Activated naive CD8-positive, alpha-beta T cell treated with anti-CD3 and anti-CD28 coated beads, Interleukin-2, amount 10 ng/mL, durations not matched to agents 7 days and 5 days (primary cell): ENCODE measurements around the gene FOXD1. TPM values are rescaled to one million over a fixed set of nuclear protein-coding genes. Genes with fewer than 3 reads are reported as not detected.
"Not testable (repeated sequence)": the region's sequence is repeated elsewhere in the genome, so short reads cannot be mapped to it uniquely, and the experiment has no call there.

ENCODE experiments used
- ATAC-seq: fragments of 150-1000 bp; cut with Tn5 transposase; one replicate; pipeline ENCODE4 v1.10.0; 2021; ENCODE audit warnings: low read depth, moderate library complexity
- POLR2A ChIA-PET: fragments of 350-600 bp; sonication (Branson Sonifier 250); formaldehyde crosslinking; loops from one replicate; lab custom pipeline; 2021; ENCODE audit warnings: antibody characterized with exemption; lab: Charles Lee
- DNase-seq: peaks from one replicate; pipeline ENCODE4 v3.0.0; 2021
- H3K27ac Mint-ChIP-seq: one replicate; pipeline ENCODE4 v1.8.0; 2022; ENCODE audit warnings: mild to moderate bottlenecking, mixed read lengths
- H3K27me3 Mint-ChIP-seq: one replicate; pipeline ENCODE4 v1.8.0; 2022; ENCODE audit warnings: mild to moderate bottlenecking, moderate library complexity, mixed read lengths
- H3K36me3 Mint-ChIP-seq: one replicate; pipeline ENCODE4 v1.8.0; 2021; ENCODE audit warnings: mild to moderate bottlenecking, mixed read lengths
- H3K4me1 Mint-ChIP-seq: one replicate; pipeline ENCODE4 v1.8.0; 2021; ENCODE audit warnings: mixed read lengths
- H3K4me3 Mint-ChIP-seq: one replicate; pipeline ENCODE4 v1.8.0; 2022; ENCODE audit warnings: mild to moderate bottlenecking, moderate library complexity, mixed read lengths
- H3K9me3 Mint-ChIP-seq: one replicate; pipeline ENCODE4 v1.8.0; 2021; ENCODE audit warnings: mixed read lengths
- total RNA-seq, 2 experiments: library from RNA; stranded (reverse); gene quantifications; one replicate each; pipeline ENCODE4 v1.2.3, GENCODE V29; 2021

The FOXD1 gene
- total RNA-seq, 2 experiments from 2014 or later, result 0.14 TPM; not detected in 1

- H3K27ac Mint-ChIP-seq, H3K36me3 Mint-ChIP-seq, H3K9me3 Mint-ChIP-seq, H3K4me3 Mint-ChIP-seq, ATAC-seq, DNase-seq, POLR2A ChIA-PET, H3K4me1 Mint-ChIP-seq: not testable (repeated sequence)
- peaks cover 25% of the 10 kb centered on the region for H3K27me3 Mint-ChIP-seq
Measured at GRCh38 chr5:73409927-73410326, 38.6 kb downstream of the FOXD1 start.

DNA sequence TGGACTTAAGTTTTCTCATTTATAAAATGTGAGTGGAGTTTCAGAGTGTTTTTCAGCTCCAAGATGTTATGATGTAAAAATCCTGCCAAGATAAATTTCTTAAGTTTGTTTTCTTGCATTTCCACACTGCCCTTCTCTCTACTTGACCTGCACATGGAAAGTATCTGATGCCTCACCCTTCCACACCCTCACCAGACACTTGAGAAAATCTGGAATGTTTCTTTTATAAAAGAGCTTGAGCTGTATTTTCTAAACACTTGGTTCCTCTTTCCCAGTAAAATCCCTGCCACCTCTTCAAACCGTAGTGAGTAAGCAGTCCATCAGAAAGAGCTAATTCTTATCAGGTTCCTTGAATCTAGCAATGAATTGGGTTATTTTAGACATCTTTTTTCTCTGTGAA is 42.9 kb downstream of the FOXD1 start:
- H3K4me3 Mint-ChIP-seq, result no peak overlapping the region
- H3K27me3 Mint-ChIP-seq, result peaks cover 28% of the 10 kb centered on the region
- ATAC-seq, result no peak
- no peak for DNase-seq
- POLR2A ChIA-PET, result no interaction called here
- H3K9me3 Mint-ChIP-seq, result no peaks in the 10 kb centered on the region
- H3K36me3 Mint-ChIP-seq, result no peaks in the 10 kb centered on the region
- no peak overlapping the region for H3K27ac Mint-ChIP-seq
- no peaks in the 10 kb centered on the region for H3K4me1 Mint-ChIP-seq

DNA sequence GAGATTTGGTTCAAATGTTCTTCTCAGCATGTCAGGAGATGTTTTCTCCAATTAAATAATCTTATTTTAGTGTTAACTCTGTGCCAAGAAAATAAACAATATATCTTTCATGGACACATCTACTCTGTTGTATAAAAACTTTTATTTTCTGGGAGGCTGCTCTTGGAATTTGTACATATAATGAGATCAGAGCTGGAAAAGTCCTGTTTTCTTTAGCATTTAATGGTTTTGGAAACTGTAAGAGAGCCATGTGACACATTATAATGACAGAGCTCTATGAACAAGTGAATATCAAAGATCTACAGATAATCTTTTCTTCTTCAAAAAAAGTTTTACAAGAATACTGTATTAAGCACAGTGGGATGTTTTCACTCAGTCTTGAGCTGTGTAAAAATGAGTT is 48.8 kb downstream of the FOXD1 start:
- ATAC-seq (no peak), DNase-seq (no peak)
- POLR2A ChIA-PET, result no interaction called here
- Mint-ChIP-seq H3K4me3 (no peak overlapping the region), H3K9me3 (no peaks in the 10 kb centered on the region), H3K27ac (no peak overlapping the region), H3K27me3 (peaks cover 33% of the 10 kb centered on the region), H3K36me3 (no peaks in the 10 kb centered on the region), H3K4me1 (no peaks in the 10 kb centered on the region)

Other genes with a start within 250 kb of the FOXD1 start
- 100 to 1,000 TPM; 658 to 664 TPM for gene BTF3, start 49.7 kb upstream of the FOXD1 start, total RNA-seq
- 10 to 100 TPM; 32.9 to 33.0 TPM for gene ANKRA2, start 116.9 kb upstream of the FOXD1 start, total RNA-seq
- gene UTP15, start 117.0 kb upstream of the FOXD1 start, total RNA-seq, result 10 to 100 TPM; 21.6 to 22.4 TPM
- gene ARHGEF28, start 177.4 kb upstream of the FOXD1 start, total RNA-seq, result under 1 TPM in 1 of 2 experiments, not detected in 1; 0.14 TPM